GM12891 (cell line): ENCODE measurements around the gene CHRM5.

Source experiments
- POLR2A ChIP-seq: IDR thresholded peaks from 2 replicates; pipeline ENCODE4 v1.6.1; 2011; ENCODE audit warnings: low read depth, low read length, control low read depth
- POLR2AphosphoS5 ChIP-seq: IDR thresholded peaks from 2 replicates; pipeline ENCODE4 v1.6.1; 2011; ENCODE audit warnings: low read depth, low read length, control low read depth
- POU2F2 ChIP-seq: IDR thresholded peaks from 2 replicates; pipeline ENCODE4 v1.6.1; 2011; ENCODE audit warnings: low read depth, mild to moderate bottlenecking, control low read depth, low read length, moderate library complexity
- SPI1 ChIP-seq: IDR thresholded peaks from 2 replicates; pipeline ENCODE4 v1.6.1; 2011; ENCODE audit warnings: low read depth, low read length, control low read depth
- TAF1 ChIP-seq: IDR thresholded peaks from 2 replicates; pipeline ENCODE4 v1.6.1; 2011; ENCODE audit warnings: low read depth, low read length, control low read depth

GRCh38 chr15:34011481-34011880, 43.2 kb downstream of the CHRM5 start:
- TF ChIP-seq TAF1 = no peak
- no peak for TF ChIP-seq POLR2A
- no peak for TF ChIP-seq POLR2AphosphoS5
- TF ChIP-seq SPI1 = no peak
- TF ChIP-seq POU2F2 = no peak
